ENCODE results near the gene ALPP.

Gene ALPP

DNA sequence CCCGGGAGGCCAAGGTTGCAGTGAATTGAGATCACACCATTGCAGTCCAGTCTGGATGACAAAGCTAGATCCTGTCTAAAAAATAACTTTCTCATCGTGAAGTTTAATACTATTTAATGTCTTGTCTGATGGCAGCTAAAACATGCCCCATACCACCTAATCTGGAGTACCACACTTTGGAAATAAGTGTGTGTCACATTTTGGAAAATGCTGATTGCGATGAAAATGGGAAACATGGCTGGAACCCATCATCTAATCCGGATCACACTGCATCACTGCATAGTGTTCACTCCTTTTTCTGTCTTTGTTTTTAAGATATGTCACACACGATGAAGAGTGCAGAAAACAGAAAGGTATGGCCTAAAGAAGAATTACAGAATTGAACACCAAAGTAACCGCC, 31.2 kb upstream of the ALPP start:
- ATAC-seq (replicated peaks; ENCODE audit: extremely low read depth, poor library complexity, severe bottlenecking) (no peak), DNase-seq (ENCODE audit: low spot score in 2 of 2) (no peak)
- Mint-ChIP-seq H3K4me1 (peaks cover 6% of the 10 kb centered on the region), H3K36me3 (ENCODE audit: insufficient read depth) (peaks cover 1% of the 10 kb centered on the region), H3K27me3 (no peaks in the 10 kb centered on the region), H3K9me3 (no peaks in the 10 kb centered on the region), H3K4me3 (no peak overlapping the region), H3K27ac (ENCODE audit: low read depth) (no peak overlapping the region)

GRCh38 chr2:232348936-232349335, 29.6 kb upstream of the ALPP start:
- Mint-ChIP-seq H3K36me3 (ENCODE audit: insufficient read depth) (peaks cover 1% of the 10 kb centered on the region), H3K9me3 (no peaks in the 10 kb centered on the region), H3K4me3 (no peak overlapping the region), H3K4me1 (no peaks in the 10 kb centered on the region), H3K27me3 (peaks cover 9% of the 10 kb centered on the region), H3K27ac (ENCODE audit: low read depth) (no peak overlapping the region)
- no peak for DNase-seq (ENCODE audit: low spot score in 2 of 2)
- ATAC-seq (replicated peaks; ENCODE audit: extremely low read depth, poor library complexity, severe bottlenecking), result peak; percentile 61

DNA sequence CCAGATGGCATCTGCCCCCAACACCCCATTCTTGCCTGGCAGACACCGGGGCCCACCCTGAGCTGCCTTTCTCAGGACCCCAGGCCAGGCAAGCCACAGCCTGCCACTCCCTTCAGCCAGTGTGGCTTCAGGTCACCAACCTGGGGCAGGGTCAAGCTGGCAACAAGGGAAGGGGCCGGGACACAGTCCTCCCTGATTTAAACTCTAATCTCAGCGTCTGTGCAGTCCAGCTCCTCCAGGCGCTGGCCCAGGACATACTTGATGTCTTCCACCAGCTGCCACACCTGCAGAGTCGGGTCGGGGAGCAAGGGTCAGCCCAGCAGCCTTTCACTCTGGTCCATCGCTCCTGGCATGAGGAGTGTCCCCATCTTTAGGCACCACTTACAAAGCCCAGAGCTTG, 29.0 kb upstream of the ALPP start:
- Mint-ChIP-seq H3K36me3 (ENCODE audit: insufficient read depth) (peaks cover 1% of the 10 kb centered on the region), H3K27ac (ENCODE audit: low read depth) (no peak overlapping the region), H3K9me3 (no peaks in the 10 kb centered on the region), H3K4me1 (no peaks in the 10 kb centered on the region), H3K27me3 (peaks cover 15% of the 10 kb centered on the region), H3K4me3 (no peak overlapping the region)
- DNase-seq (ENCODE audit: low spot score in 2 of 2) (no peak), ATAC-seq (replicated peaks; ENCODE audit: extremely low read depth, poor library complexity, severe bottlenecking) (no peak)

DNA sequence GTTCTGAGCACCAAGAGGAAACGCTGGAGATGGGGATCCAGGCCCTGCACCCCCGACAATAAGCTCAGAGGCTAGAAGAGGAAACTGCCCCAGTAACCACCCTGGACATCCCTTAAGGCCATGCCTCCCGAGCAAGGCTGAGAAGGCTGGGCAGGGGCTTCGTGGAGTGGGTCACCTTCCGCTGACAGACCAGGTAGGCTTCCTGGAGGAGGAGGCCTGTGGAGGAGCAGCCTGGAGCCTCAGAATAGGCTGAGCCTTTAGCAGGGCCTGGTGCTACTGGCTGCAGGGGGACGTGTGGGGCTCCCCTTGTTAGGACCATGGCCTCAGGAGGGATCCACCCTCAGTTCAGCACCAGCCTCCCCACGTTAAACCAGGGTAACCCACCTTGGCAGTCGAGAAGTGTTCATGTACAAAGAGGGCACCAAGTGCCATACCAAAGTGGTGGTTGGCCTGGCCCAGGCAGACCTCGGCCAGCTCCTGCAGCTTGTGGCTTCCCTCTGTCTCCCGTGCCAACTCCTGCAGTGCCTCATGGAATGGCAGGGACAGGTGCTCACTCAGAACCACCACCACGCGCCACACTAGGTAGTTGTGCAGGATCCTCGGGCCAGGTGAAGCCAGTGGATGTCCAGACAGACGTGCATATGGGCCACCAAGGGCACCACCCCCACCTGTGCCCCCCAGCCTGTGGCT, 28.5 kb upstream of the ALPP start:
- Mint-ChIP-seq H3K4me3 (no peak overlapping the region), H3K27ac (ENCODE audit: low read depth) (no peak overlapping the region), H3K27me3 (peaks cover 21% of the 10 kb centered on the region), H3K4me1 (no peaks in the 10 kb centered on the region), H3K36me3 (ENCODE audit: insufficient read depth) (peaks cover 1% of the 10 kb centered on the region), H3K9me3 (no peaks in the 10 kb centered on the region)
- ATAC-seq (replicated peaks; ENCODE audit: extremely low read depth, poor library complexity, severe bottlenecking) (no peak), DNase-seq (ENCODE audit: low spot score in 2 of 2) (no peak)

GRCh38 chr2:232350804-232351685, 27.5 kb upstream of the ALPP start:
- no peak for DNase-seq (ENCODE audit: low spot score in 2 of 2)
- H3K4me3 Mint-ChIP-seq, result no peak overlapping the region
- no peak overlapping the region for H3K27ac Mint-ChIP-seq (ENCODE audit: low read depth)
- ATAC-seq (replicated peaks; ENCODE audit: extremely low read depth, poor library complexity, severe bottlenecking), result no peak
- H3K36me3 Mint-ChIP-seq (ENCODE audit: insufficient read depth), result peaks cover 1% of the 10 kb centered on the region
- H3K9me3 Mint-ChIP-seq, result no peaks in the 10 kb centered on the region
- H3K27me3 Mint-ChIP-seq, result peaks cover 25% of the 10 kb centered on the region
- H3K4me1 Mint-ChIP-seq, result no peaks in the 10 kb centered on the region

DNA sequence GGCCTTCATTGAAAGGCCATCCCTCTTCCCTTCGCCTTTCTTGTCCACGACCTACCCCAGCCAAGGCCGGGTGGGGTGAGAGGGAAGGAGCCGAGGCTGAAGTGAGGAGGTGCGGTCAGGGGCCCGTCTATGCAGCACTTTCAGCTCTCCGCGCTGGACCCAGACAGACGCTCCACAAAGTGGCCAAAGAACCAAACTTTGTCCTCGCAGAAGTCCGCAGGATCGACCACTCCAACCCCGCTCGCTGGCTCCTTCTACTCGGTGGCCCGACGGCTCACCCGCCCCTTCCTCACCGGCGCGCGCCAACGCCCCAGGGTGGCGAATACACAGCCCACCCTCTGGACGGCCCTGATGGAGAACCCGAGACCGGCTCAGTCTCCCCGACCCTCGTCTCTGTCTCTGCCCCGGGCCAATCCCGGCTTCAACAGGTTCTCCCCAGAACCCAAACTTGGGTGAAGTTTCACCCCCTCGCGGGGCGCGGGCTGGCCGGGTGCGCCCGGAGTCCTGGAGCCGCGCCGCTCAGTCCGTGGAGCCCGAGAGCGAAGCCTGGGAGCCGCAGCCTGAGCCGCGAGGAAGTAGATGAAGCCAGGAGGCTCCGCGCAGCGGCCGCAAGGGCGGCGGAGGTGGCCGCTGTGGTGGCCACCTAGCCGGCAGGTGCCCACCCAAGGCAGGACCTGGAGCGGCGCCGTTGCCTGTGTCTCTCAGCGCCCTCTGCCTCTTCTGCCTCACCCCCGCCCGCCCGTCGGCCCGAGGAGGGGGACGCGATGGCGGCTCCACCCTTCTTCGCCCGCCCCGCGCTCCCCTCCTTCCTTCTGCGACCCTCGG, 26.7 kb upstream of the ALPP start:
- DNase-seq (ENCODE audit: low spot score in 2 of 2) (no peak), ATAC-seq (replicated peaks; ENCODE audit: extremely low read depth, poor library complexity, severe bottlenecking) (no peak)
- peaks cover 1% of the 10 kb centered on the region for H3K36me3 Mint-ChIP-seq (ENCODE audit: insufficient read depth)
- H3K4me1 Mint-ChIP-seq, result no peaks in the 10 kb centered on the region
- H3K4me3 Mint-ChIP-seq, result no peak overlapping the region
- no peak overlapping the region for H3K27ac Mint-ChIP-seq (ENCODE audit: low read depth)
- H3K27me3 Mint-ChIP-seq, result peaks cover 33% of the 10 kb centered on the region
- no peaks in the 10 kb centered on the region for H3K9me3 Mint-ChIP-seq

DNA sequence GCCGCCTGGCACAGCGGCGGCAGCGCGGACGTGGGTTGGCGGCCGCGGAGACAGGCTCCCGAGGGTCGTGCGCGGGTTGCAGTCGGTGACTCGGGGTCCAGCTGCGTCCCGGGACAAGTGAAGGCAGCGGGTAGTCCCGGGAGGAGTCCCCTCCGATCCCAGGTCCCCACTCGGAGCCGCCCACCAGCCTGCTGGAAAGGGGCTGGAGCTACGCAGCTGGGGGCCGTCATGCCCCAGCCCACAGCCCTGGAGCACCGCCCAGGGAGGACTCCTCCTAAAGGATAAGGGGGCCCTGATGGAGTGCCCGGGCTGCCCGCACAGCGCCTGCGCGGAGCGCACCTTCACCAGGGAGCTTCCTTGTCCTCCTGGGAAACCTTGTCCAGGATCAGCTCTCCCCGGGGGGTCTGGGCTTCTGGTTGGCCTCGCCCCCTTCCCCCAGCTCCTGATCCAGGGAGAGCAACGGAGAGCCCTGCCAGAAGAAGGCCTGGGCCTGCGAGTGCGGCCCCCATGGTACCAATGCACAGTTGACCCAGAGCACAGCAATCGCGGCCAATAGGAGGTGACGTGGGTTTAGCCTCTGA, 25.9 kb upstream of the ALPP start:
- Mint-ChIP-seq H3K27me3 (peaks cover 34% of the 10 kb centered on the region), H3K27ac (ENCODE audit: low read depth) (no peak overlapping the region), H3K9me3 (no peaks in the 10 kb centered on the region), H3K36me3 (ENCODE audit: insufficient read depth) (peaks cover 1% of the 10 kb centered on the region), H3K4me3 (no peak overlapping the region), H3K4me1 (no peaks in the 10 kb centered on the region)
- ATAC-seq (replicated peaks; ENCODE audit: extremely low read depth, poor library complexity, severe bottlenecking) (no peak), DNase-seq (ENCODE audit: low spot score in 2 of 2) (no peak)

- peaks cover 1% of the 10 kb centered on the region for H3K36me3 Mint-ChIP-seq (ENCODE audit: insufficient read depth)
- no peaks in the 10 kb centered on the region for H3K4me1 Mint-ChIP-seq
- H3K9me3 Mint-ChIP-seq, result no peaks in the 10 kb centered on the region
- H3K27ac Mint-ChIP-seq (ENCODE audit: low read depth), result no peak overlapping the region
- no peak overlapping the region for H3K4me3 Mint-ChIP-seq
- peaks cover 34% of the 10 kb centered on the region for H3K27me3 Mint-ChIP-seq
- no peak for ATAC-seq (replicated peaks; ENCODE audit: extremely low read depth, poor library complexity, severe bottlenecking)
- DNase-seq (ENCODE audit: low spot score in 2 of 2), result no peak
Measured at GRCh38 chr2:232353096-232353495, 25.5 kb upstream of the ALPP start.

GRCh38 chr2:232353660-232354059, 24.9 kb upstream of the ALPP start:
- Mint-ChIP-seq H3K4me1 (no peaks in the 10 kb centered on the region), H3K4me3 (no peak overlapping the region), H3K27me3 (peaks cover 34% of the 10 kb centered on the region), H3K27ac (ENCODE audit: low read depth) (no peak overlapping the region), H3K9me3 (no peaks in the 10 kb centered on the region), H3K36me3 (ENCODE audit: insufficient read depth) (peaks cover 1% of the 10 kb centered on the region)
- ATAC-seq (replicated peaks; ENCODE audit: extremely low read depth, poor library complexity, severe bottlenecking), result no peak
- DNase-seq (ENCODE audit: low spot score in 2 of 2), result no peak

GRCh38 chr2:232354069-232354468, 24.5 kb upstream of the ALPP start:
- DNase-seq (ENCODE audit: low spot score in 2 of 2), result no peak
- no peak for ATAC-seq (replicated peaks; ENCODE audit: extremely low read depth, poor library complexity, severe bottlenecking)
- Mint-ChIP-seq H3K4me3 (no peak overlapping the region), H3K4me1 (no peaks in the 10 kb centered on the region), H3K36me3 (ENCODE audit: insufficient read depth) (peaks cover 1% of the 10 kb centered on the region), H3K27me3 (peaks cover 34% of the 10 kb centered on the region), H3K9me3 (no peaks in the 10 kb centered on the region), H3K27ac (ENCODE audit: low read depth) (no peak overlapping the region)

DNA sequence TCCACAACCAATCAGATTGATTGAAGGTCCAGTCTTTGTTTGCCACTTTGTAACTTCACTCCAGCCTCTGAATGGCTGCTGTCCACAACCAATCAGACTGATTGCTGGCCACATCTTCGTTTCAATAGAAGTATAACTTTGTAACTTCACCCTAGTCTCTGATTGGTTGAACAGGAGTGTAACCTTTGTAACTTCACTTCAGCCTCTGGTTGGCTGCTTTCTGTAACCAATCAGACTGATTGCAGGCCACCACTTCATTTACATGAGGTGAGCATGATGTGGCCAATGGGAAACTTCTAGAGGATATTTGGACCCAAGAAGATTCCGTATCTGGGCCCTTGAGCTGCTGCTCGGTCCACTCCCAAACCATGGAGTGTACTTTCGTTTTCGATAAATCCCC, 16.9 kb upstream of the ALPP start:
- Mint-ChIP-seq H3K27ac (ENCODE audit: low read depth) (no peak overlapping the region), H3K36me3 (ENCODE audit: insufficient read depth) (no peaks in the 10 kb centered on the region), H3K4me1 (peaks cover 12% of the 10 kb centered on the region), H3K4me3 (no peak overlapping the region), H3K9me3 (no peaks in the 10 kb centered on the region), H3K27me3 (peaks cover 3% of the 10 kb centered on the region)
- DNase-seq (ENCODE audit: low spot score in 2 of 2) (no peak), ATAC-seq (replicated peaks; ENCODE audit: extremely low read depth, poor library complexity, severe bottlenecking) (no peak)

- no peak for DNase-seq (ENCODE audit: low spot score in 2 of 2)
- no peaks in the 10 kb centered on the region for H3K27me3 Mint-ChIP-seq
- H3K27ac Mint-ChIP-seq (ENCODE audit: low read depth), result no peak overlapping the region
- H3K4me1 Mint-ChIP-seq, result peaks cover 12% of the 10 kb centered on the region
- no peaks in the 10 kb centered on the region for H3K36me3 Mint-ChIP-seq (ENCODE audit: insufficient read depth)
- ATAC-seq (replicated peaks; ENCODE audit: extremely low read depth, poor library complexity, severe bottlenecking), result no peak
- H3K9me3 Mint-ChIP-seq, result no peaks in the 10 kb centered on the region
- peak overlapping the region; percentile 9 for H3K4me3 Mint-ChIP-seq
Measured at GRCh38 chr2:232362174-232362900, 16.2 kb upstream of the ALPP start.

Data from central memory CD8-positive, alpha-beta T cell (primary cell).